Measurements from ENCODE around the gene HIBCH. TPM values are rescaled to one million over a fixed set of nuclear protein-coding genes. Genes with fewer than 3 reads are reported as not detected.

HIBCH gene
- total and polyA plus RNA-seq, 2 of the 13 experiments (the other 11 are each of a cell fraction or from before 2014, with no cell fraction given) = 18.8 to 49.5 TPM

DNA sequence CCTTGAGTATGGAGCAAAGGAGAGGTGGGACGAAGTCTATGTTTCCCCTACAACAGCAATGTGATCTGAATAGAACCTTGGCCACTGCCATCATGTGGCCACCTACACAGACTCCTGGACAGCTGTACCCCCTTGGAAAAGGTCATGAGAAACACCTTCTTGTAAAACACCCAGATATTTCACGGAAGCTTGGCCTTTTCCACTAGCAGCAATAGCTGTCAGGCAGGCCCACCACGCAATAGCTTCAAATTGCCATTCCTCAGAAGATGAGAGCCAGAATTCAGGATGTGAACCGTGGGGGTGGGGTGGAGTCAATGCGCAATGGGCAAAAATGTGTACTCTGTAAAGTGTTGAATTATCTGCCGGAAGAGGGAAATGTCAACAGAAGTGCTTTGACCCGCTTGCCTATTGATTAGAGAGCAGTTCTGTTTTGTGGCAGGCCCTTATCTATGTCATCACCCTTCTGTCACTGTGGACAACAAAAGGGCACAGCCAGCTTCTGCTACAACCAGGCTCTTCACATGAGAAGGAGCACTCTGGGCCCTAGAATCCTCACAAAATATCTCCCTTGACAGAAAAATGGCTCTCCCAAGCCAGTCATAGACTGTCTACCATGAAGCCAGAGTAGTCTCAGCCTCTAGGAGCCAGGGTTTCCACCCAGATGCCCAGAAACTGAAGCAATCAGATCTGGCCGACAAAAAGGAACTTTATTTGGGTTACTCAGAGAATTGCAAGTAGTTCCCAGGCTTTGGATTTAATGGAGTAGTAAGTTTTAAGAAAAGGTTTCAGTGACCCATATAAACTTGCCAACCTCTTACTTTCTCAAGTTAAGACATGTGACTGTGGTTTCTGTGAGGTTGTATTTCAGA is 33.3 kb upstream of the HIBCH start (continued):
- TF ChIP-seq MEIS1 (CRISPR knock-in tag; IDR thresholded peaks at IDR 0.05; ENCODE audit: borderline replicate concordance) (peak; percentile 99), ZNF563 (CRISPR knock-in tag; IDR thresholded peaks at IDR 0.05) (peak; percentile 92), ZNF317 (CRISPR knock-in tag; IDR thresholded peaks at IDR 0.05) (peak; percentile 93), MED8 (CRISPR knock-in tag; IDR thresholded peaks at IDR 0.05; ENCODE audit: insufficient replicate concordance) (peak; percentile 84), KLF15 (CRISPR knock-in tag; IDR thresholded peaks at IDR 0.05; ENCODE audit: borderline replicate concordance) (no peak), SNAI1 (CRISPR knock-in tag; IDR thresholded peaks at IDR 0.05; ENCODE audit: borderline replicate concordance) (peak; percentile 51; the same call in 1 of the 2 replicates), NFE2 (CRISPR knock-in tag; IDR thresholded peaks at IDR 0.05) (no peak), FLYWCH1 (CRISPR knock-in tag; IDR thresholded peaks at IDR 0.05) (no peak), SNAPC2 (CRISPR knock-in tag; IDR thresholded peaks at IDR 0.05) (peak; percentile 97), ETV6 (CRISPR knock-in tag; conservative IDR thresholded peaks at IDR 0.05) (peak; percentile 86), CERS6 (CRISPR knock-in tag; IDR thresholded peaks at IDR 0.05) (no peak), FOXM1 (CRISPR knock-in tag; IDR thresholded peaks at IDR 0.05) (no peak), FIP1L1 (IDR thresholded peaks at IDR 0.05; ENCODE audit: borderline replicate concordance, insufficient read depth, low read depth, low read length) (no peak), SIN3B (IDR thresholded peaks at IDR 0.05; ENCODE audit: low read length) (peak; percentile 26; the same call in 1 of the 2 replicates), NR2C2 (CRISPR knock-in tag; IDR thresholded peaks at IDR 0.05; ENCODE audit: borderline replicate concordance) (peak; percentile 90), DR1 (CRISPR knock-in tag; IDR thresholded peaks at IDR 0.05) (no peak)
- TF ChIP-seq, protein P1, sequence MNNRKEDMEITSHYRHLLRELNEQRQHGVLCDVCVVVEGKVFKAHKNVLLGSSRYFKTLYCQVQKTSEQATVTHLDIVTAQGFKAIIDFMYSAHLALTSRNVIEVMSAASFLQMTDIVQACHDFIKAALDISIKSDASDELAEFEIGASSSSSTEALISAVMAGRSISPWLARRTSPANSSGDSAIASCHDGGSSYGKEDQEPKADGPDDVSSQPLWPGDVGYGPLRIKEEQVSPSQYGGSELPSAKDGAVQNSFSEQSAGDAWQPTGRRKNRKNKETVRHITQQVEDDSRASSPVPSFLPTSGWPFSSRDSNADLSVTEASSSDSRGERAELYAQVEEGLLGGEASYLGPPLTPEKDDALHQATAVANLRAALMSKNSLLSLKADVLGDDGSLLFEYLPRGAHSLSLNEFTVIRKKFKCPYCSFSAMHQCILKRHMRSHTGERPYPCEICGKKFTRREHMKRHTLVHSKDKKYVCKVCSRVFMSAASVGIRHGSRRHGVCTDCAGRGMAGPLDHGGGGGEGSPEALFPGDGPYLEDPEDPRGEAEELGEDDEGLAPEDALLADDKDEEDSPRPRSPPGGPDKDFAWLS (CRISPR knock-in tag; IDR thresholded peaks at IDR 0.05; ENCODE audit: borderline replicate concordance) = 0 out of 2 replicates have a peak, but pooled peaks have one; percentile 55
- TF ChIP-seq, protein P2, sequence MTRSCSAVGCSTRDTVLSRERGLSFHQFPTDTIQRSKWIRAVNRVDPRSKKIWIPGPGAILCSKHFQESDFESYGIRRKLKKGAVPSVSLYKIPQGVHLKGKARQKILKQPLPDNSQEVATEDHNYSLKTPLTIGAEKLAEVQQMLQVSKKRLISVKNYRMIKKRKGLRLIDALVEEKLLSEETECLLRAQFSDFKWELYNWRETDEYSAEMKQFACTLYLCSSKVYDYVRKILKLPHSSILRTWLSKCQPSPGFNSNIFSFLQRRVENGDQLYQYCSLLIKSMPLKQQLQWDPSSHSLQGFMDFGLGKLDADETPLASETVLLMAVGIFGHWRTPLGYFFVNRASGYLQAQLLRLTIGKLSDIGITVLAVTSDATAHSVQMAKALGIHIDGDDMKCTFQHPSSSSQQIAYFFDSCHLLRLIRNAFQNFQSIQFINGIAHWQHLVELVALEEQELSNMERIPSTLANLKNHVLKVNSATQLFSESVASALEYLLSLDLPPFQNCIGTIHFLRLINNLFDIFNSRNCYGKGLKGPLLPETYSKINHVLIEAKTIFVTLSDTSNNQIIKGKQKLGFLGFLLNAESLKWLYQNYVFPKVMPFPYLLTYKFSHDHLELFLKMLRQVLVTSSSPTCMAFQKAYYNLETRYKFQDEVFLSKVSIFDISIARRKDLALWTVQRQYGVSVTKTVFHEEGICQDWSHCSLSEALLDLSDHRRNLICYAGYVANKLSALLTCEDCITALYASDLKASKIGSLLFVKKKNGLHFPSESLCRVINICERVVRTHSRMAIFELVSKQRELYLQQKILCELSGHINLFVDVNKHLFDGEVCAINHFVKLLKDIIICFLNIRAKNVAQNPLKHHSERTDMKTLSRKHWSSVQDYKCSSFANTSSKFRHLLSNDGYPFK (CRISPR knock-in tag; IDR thresholded peaks at IDR 0.05; ENCODE audit: borderline replicate concordance) = peak; percentile 84
- TF ChIP-seq, protein P3, sequence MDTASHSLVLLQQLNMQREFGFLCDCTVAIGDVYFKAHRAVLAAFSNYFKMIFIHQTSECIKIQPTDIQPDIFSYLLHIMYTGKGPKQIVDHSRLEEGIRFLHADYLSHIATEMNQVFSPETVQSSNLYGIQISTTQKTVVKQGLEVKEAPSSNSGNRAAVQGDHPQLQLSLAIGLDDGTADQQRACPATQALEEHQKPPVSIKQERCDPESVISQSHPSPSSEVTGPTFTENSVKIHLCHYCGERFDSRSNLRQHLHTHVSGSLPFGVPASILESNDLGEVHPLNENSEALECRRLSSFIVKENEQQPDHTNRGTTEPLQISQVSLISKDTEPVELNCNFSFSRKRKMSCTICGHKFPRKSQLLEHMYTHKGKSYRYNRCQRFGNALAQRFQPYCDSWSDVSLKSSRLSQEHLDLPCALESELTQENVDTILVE (CRISPR knock-in tag; IDR thresholded peaks at IDR 0.05) = peak; percentile 98
